ENCODE data around the gene TUBB4B. TPM values are rescaled to one million over a fixed set of nuclear protein-coding genes. Genes with fewer than 3 reads are reported as not detected.

Gene TUBB4B
- total RNA-seq, 3 donors from 2014 or later (not counting 1 experiment from before 2014, with no cell fraction given), result 84.4 to 121 (median 93.9) TPM

- TF ChIP-seq CTCF (IDR thresholded peaks at IDR 0.05), result no peak
- H3K9me3 Mint-ChIP-seq, result no peaks in the 10 kb centered on the region
- 96% methylated on average over 22 of the region's 22 CpGs for WGBS (ENCODE audit: insufficient coverage)
- H3K36me3 ChIP-seq (ENCODE audit: control insufficient read depth, insufficient read depth, low read length), result no peaks in the 10 kb centered on the region
- no peak overlapping the region for H3K4me3 ChIP-seq (ENCODE audit: low read length)
- no peak overlapping the region for H3K27ac Mint-ChIP-seq
- H3K4me3 Mint-ChIP-seq, result no peak overlapping the region
- no peak overlapping the region for H3K27ac ChIP-seq (ENCODE audit: low read length)
- no peaks in the 10 kb centered on the region for H3K4me1 ChIP-seq (ENCODE audit: control insufficient read depth, insufficient read depth, low read length)
- H3K36me3 Mint-ChIP-seq, result no peaks in the 10 kb centered on the region
- H3K27me3 ChIP-seq (ENCODE audit: control insufficient read depth, insufficient read depth, low read length), result no peaks in the 10 kb centered on the region
- ATAC-seq, result no peak
- no peak for DNase-seq
- intact Hi-C loops (cut with micrococcal nuclease), result no loop called here
- no peaks in the 10 kb centered on the region for H3K27me3 Mint-ChIP-seq (ENCODE audit: low read depth in 2 of 2)
- no peaks in the 10 kb centered on the region for H3K9me3 ChIP-seq (ENCODE audit: control insufficient read depth, insufficient read depth, low read length)
- H3K4me1 Mint-ChIP-seq, result peaks cover 3 to 6% of the 10 kb centered on the region in 2 donors
These were observed 25.7 kb upstream of the TUBB4B start for GRCh38 chr9:137215196-137215986.

- H3K27me3 ChIP-seq (ENCODE audit: control insufficient read depth, insufficient read depth, low read length), result no peaks in the 10 kb centered on the region
- no peaks in the 10 kb centered on the region for H3K4me1 ChIP-seq (ENCODE audit: control insufficient read depth, insufficient read depth, low read length)
- no peak for ATAC-seq
- no peak for TF ChIP-seq CTCF (IDR thresholded peaks at IDR 0.05)
- DNase-seq, result no peak
- H3K4me3 ChIP-seq (ENCODE audit: low read length), result no peak overlapping the region
- no peaks in the 10 kb centered on the region for H3K9me3 ChIP-seq (ENCODE audit: control insufficient read depth, insufficient read depth, low read length)
- Mint-ChIP-seq H3K4me1 (no peaks in the 10 kb centered on the region), H3K4me3 (no peak overlapping the region), H3K9me3 (no peaks in the 10 kb centered on the region), H3K36me3 (no peaks in the 10 kb centered on the region), H3K27ac (no peak overlapping the region), H3K27me3 (ENCODE audit: low read depth in 2 of 2) (no peaks in the 10 kb centered on the region)
- WGBS (ENCODE audit: insufficient coverage), result 97% methylated on average over 30 of the region's 30 CpGs
- intact Hi-C loops (cut with micrococcal nuclease), result no loop called here
- H3K27ac ChIP-seq (ENCODE audit: low read length), result no peak overlapping the region
- no peaks in the 10 kb centered on the region for H3K36me3 ChIP-seq (ENCODE audit: control insufficient read depth, insufficient read depth, low read length)
These were observed 24.7 kb upstream of the TUBB4B start for GRCh38 chr9:137216188-137216965.

GRCh38 chr9:137217276-137218211 is 23.5 kb upstream of the TUBB4B start:
- H3K9me3 ChIP-seq (ENCODE audit: control insufficient read depth, insufficient read depth, low read length), result no peaks in the 10 kb centered on the region
- Mint-ChIP-seq H3K27ac (no peak overlapping the region), H3K27me3 (ENCODE audit: low read depth in 2 of 2) (no peaks in the 10 kb centered on the region), H3K36me3 (no peaks in the 10 kb centered on the region), H3K4me3 (no peak overlapping the region), H3K9me3 (no peaks in the 10 kb centered on the region), H3K4me1 (no peaks in the 10 kb centered on the region)
- no peaks in the 10 kb centered on the region for H3K27me3 ChIP-seq (ENCODE audit: control insufficient read depth, insufficient read depth, low read length)
- no peak for ATAC-seq
- no peak for DNase-seq
- intact Hi-C loops (cut with micrococcal nuclease), result no loop called here
- H3K36me3 ChIP-seq (ENCODE audit: control insufficient read depth, insufficient read depth, low read length), result no peaks in the 10 kb centered on the region
- H3K4me1 ChIP-seq (ENCODE audit: control insufficient read depth, insufficient read depth, low read length), result peaks cover 4% of the 10 kb centered on the region
- 83% methylated on average over 36 of the region's 36 CpGs for WGBS (ENCODE audit: insufficient coverage)
- TF ChIP-seq CTCF (IDR thresholded peaks at IDR 0.05), result no peak
- no peak overlapping the region for H3K27ac ChIP-seq (ENCODE audit: low read length)
- H3K4me3 ChIP-seq (ENCODE audit: low read length), result no peak overlapping the region

All from natural killer cell (primary cell).